Stromal cell of bone marrow (primary cell): ENCODE measurements around the gene USP9Y.

Source experiments
- DNase-seq: peaks from one replicate; pipeline ENCODE4 v3.0.0-alpha.2; 2012; ENCODE audit warnings: low read depth

Gene USP9Y

DNA sequence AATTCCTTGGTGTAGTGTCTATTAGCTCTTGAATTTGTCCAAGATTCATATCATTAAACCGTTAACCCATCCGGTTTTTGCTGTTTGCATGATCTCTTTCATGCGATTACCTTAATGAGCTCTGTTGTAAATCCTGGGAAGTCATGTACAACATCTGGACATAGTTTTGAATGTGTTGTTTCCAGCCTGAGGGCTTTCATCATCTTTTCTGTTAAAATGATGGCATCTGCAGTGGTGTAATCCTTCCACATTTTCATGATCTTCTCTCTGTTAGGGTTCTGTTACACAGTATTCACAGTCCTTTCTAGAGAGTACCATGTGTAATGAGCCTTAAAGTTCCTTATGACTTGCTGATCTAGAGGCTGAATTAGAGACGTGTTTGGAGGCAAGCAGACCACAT lies 64.9 kb downstream of the USP9Y start:
- no peak for DNase-seq

DNA sequence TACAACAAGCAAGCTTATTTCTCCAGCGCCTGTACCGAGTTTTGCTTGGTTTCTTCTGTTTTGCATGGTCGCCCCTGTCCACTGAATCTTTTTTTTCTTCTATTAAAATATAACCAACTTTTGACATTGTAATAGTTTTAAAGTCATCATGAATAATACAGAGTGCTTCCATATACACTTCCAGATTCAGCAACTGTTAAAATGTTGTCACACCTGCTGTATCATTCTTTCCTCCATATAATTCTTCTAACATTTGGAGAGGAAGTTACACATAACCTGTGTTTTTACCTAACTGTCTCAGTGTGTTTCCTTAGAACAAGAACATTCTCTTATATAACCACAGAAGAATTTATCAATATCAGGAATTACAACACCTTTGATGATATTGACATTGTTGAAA lies 83.5 kb downstream of the USP9Y start:
- no peak for DNase-seq

DNA sequence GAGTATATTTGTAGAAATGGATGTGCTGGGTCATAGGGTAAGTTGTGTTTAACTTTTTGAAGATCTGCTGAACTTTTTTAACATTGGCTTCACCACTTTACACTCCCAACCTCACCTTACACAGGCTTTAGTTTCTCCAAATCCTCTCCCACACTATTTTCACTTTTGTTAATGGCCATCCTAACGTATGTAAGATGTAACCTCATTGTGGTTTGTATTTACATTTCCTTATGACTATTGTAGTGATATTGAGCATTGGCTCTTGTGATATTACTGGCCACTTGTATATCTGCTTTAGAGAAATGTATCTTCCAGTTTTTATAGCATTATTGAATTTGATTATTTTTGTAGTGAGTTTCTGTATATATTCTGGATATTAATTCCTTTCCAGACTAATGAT lies 93.0 kb downstream of the USP9Y start:
- DNase-seq: no peak

DNA sequence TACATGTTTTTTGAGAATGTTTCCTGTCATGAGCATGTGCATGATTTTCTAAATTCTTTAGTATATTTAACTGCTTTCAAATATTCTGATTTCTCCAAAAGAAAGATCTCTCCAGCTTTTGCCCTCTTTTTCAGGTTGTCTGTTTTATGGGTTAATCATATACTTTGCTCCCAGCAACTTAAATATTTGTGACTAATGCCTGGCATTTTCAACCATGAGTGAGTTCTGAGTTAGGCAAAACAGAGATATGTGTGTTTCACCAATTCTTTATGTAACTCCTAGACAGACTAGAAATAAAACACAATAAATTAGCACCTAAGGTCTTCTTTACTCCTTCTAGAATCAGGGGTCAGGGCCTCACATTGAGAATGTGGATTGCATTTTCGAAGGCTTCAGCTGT lies 107.0 kb downstream of the USP9Y start:
- no peak for DNase-seq

DNA sequence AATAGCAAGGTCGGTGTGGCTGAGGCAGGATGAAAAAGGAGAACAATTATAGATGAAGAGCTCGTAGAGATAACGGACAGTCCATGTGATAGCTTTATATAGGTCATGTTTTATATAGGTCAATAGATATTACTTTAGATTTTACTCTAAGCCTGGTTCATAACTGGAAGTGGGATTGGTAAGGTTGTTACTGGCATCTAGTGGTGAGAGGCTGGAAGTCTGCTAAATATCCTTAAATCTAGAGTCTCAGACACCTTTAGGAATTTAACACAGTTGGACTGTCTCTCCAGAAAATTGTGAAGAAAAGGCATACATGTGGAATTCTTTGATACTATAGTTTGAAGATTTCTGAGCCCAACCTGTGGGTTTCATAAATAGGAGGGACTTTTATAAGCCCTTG lies 108.0 kb downstream of the USP9Y start:
- no peak for DNase-seq

DNA sequence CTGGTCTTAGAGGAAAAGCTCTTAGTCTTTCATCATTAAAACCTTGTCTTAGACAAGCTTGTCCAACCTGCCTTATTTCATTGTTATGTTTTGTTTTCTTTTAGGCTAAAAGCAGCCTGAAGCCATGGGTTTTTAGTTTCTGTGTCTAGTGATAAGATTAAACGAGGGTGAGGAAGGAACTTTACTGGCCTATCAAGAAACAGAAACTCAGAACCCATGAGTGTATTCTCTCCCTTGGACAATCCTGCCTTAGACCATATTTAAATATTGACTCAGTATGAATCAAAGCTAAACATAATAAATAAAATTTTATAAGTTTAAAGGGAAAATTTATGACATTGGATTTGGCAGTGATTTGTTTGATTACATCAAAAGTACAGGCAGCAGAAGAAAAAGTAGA lies 122.4 kb downstream of the USP9Y start:
- no peak for DNase-seq

DNA sequence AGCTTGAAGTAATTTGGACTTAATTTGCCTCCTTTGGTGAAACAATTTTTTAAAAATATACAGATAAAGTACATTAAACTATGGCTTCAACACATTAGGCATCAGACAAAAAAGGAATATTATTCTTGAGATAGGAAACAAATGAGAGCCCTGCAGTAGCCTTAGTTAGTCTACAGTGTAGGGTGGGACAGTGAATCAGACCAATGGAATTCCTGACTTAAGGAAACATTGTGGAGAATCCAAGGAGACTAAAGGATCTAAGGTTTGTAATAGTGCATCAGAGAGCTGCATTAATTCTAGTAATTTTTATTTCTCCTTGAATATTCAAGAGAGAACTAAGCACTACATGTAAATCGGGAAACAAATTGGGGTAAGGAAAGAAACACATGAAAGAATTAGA lies 125.8 kb downstream of the USP9Y start:
- DNase-seq: no peak

DNA sequence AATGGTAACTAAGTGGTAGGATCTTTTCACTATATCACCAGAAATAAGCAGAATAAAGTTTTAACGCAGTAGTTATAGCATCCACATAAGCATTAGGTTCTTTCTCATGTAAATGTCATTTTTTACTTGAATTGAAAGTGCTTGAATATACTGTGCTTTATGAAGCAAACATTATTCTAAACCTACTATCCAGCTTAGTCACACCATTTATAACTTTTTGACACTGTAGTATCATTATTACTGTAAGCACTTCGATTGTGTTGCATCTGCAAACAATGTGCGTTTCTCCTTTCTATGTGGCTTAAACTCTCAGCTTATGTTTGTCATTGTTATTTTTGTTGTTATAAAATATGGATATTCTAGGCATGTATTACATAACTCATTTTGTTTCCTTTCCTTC lies 132.3 kb downstream of the USP9Y start:
- DNase-seq: no peak

DNA sequence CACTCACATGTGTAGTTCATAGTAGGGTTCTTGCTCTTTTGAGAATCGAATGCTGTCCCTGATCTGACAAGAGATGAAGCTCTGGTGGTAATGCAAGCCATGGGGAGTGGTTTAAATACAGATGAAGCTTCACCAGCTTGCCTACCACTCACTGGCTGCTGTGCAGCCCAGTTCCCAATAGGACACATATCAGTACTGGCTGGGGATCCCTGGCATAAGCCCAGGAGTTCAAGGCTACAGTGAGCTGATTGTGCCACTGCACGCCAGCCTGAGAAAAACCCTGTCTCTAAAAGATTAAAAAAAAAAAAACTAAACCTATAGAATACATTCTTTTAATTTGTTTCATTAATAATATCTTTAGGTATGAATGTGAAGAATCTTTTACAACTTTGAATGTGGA lies 136.5 kb downstream of the USP9Y start:
- DNase-seq: no peak

DNA sequence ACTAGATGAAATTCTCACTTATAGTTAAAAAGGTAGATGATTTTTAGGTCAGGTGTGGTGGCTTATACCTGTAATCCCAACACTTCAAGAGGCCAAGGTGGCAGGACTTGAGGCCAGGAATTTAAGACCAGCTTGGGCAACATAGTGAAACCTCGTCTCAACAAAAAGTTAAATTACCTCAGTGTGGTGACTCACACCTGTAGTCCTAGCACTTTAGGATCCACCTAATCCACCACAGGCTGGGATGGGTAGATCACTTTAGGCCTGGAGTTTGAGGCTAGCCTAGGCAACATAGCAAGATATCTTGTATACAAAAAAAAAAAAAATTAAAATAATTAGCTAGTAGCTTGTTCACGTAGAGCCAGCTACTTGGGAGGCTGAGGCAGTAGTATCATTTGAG lies 140.3 kb downstream of the USP9Y start:
- no peak for DNase-seq

DNA sequence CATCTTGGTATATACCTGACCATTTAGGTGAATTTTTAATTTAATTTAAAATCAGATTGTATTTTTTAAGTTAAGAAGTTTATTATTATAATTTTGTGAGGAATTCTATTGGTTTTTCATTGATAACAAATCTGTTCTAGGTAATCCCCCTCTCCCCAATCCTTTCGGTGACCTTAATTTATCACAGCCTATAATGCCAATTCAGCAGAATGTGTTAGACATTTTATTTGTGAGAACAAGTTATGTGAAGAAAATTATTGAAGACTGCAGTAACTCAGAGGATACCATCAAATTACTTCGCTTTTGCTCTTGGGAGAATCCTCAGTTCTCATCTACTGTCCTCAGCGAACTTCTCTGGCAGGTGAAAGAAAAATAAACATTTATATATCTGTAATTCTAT lies 145.8 kb downstream of the USP9Y start:
- no peak for DNase-seq

DNA sequence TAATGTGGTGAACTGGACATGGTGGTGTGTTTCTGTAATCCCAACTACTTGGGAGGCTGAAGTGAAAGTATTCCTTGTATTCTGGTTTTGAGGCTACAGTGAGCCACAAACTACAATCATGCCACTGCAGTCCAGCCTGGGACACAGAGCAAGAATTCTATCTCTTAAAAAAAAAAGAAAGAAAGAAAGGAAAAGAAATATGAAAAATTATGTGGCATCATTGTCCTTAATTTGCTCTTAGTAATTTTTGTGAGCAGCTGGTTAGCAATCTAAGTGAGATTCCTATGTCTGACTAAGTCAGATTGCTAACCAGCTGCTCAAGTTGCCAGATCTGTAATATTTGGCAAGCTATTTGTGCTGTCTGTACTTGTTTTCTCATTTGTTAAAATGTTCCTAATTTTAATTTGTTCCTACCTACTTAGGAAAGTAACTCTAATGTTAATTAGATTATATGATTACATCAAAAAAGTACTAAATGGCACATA lies 154.8 kb downstream of the USP9Y start:
- DNase-seq: no peak

DNA sequence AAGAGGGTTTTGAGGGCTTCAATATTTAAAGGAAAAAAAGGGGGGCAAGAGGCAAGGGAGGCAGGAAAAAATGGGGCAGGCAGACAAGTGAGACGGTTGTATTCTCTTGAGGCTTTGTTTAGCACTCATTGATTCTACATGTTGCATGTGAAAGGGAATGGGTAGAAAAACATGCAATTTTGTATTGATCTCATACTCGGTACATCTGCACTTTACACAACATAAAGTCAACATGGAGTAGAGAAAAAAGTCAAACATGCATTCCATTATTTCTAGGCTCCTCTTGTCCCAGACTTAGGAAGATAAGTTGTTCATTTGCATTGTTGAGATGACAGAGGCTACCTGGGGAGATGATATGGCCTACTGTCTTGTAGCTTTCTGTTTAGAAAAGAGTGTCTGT lies 166.9 kb downstream of the USP9Y start:
- no peak for DNase-seq

DNA sequence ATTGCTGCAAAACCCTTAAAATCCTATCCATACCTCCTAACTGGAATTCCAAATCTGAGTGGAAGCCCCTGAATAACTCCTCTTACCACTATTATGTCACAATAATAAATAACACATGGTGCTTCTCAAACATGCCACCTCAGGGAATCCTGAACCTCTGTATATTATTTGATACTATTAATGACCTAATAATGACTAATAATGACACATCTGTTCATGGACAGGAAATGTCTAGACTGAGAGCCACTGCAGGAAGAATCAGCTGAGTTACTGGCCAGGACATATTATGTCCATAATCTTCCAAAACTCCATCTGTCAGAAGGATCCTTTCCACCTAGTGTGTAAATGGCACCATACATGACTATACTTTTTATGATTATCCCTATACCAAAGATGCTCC lies 195.9 kb downstream of the USP9Y start:
- no peak for DNase-seq

DNA sequence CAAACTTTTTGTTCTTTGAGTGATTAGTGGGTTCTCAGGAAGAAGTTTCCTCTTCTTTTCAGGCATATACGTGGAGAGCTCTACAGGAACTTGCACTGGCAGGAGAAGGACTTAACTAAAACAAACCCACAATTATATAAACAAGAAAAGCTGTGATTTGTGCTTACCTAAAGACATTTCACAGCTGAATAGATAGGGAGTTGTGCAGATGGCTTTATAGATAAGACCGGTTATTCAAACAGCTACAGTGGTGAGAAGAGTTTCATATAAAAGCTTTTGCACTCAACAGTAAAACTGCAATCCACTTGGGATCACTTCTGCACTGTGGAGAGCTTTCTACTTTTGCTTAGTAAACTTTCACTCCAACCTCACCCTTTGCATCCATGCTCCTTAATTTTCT lies 197.6 kb downstream of the USP9Y start:
- no peak for DNase-seq

DNA sequence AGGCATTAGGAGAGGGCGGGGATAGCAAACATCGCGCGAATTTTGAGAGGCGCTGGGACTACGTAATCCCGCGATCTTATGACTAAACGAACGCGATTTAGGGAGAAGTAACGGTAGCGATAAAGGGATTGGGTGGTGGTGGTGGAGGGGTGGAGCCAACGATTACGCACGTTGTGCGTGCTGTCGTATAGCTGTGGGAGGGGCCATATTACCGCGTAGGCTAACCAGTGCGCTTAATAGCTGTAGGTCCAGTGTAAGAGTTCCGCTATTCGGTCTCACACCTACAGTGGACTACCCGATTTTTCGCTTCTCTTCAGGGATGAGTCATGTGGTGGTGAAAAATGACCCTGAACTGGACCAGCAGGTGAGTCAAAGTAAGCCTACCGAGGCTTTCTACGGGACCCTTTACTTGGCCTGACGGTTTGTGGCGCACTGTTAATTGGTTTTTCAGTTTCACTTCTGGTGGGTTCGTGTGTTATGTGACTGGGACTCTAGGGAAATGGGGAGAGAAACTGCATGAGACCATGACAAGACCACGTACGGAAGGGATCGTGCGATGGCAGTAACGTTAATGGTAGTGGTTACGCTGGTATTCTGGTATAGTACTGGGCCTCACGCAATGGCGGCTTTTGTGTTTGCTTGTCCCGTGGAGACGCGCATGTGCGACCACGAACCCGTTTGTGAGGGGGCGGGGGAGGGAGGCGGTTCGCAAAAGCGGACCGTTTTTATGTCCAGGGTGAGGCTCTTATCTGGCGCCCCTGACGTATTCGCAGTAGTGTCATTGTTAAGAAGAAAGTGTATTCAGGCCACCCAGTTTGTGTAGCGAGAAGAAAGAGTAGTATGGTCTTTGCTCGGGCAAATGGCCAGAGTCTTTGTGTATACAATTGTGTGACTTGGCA lies 203.8 kb downstream of the USP9Y start, which contains the start of gene DDX3Y:
TSS of gene DDX3Y (plus strand) at position 251 of the 899 bp plus-strand sequence. CDS start at position 320, 69 bp downstream.
- DNase-seq: peak; percentile 66

DNA sequence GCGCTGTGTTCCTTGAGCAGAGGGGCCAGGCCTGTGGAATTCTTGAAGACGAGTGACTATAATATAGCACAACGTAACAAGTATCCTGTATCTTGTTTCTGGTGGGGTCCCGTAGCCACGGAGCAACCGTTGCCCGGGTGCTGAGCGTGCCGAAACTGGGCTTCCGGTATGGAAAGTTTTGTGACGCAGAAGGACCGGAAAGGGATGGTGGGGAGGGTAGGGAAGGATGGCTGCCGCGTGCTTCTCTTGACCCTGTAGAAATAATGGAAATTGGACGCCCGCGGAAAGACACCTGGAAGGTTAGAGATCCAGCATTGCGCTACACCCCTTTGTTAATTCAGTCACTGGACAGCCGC lies 204.5 kb downstream of the USP9Y start:
- DNase-seq: no peak

DNA sequence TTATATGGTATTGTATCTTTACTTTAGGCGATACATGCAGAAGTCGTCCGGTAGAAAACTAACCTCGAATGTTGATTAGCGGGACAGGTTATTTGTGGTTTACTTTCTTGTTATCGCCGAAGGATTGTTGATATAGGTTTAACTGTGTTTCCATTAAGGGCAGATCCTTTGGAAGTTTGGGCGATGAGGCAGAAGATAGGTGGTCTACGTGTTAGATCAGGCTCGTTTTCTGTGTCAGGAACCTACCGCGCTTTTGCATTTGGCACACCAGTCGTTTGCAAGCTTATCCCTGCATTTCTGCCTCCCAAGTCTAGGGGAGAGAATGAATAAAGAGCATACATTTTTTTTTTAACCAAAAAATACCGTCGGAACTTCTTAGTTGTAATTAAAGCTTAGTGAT lies 204.9 kb downstream of the USP9Y start:
- DNase-seq: no peak
